Measurements from ENCODE around the gene NUDT5.

- no peak for TF ChIP-seq POLR2AphosphoS5 (IDR thresholded peaks at IDR 0.05; ENCODE audit: low read depth)
- no peak for TF ChIP-seq CTCF (IDR thresholded peaks at IDR 0.05; ENCODE audit: insufficient read depth, low read length)
- no peak for TF ChIP-seq GABPA (IDR thresholded peaks at IDR 0.05; ENCODE audit: low read depth)
- no peak for TF ChIP-seq REST (IDR thresholded peaks at IDR 0.05; ENCODE audit: insufficient replicate concordance, low read depth)
- no peak for TF ChIP-seq SPI1 (IDR thresholded peaks at IDR 0.05; ENCODE audit: borderline replicate concordance, low read depth)
Measured at GRCh38 chr10:12140038-12140437, 55.7 kb downstream of the NUDT5 start.

Measured in HL-60 (cell line).